GM23338 (cell line): ENCODE results near the gene PNPO. TPM values are rescaled to one million over a fixed set of nuclear protein-coding genes. Genes with fewer than 3 reads are reported as not detected.

Experiments
- ATAC-seq: fragments of 200-7000 bp; cut with Tn5 transposase; 3 replicates; pipeline ENCODE4 v1.9.1; 2020
- DNase-seq: peaks from one replicate; pipeline ENCODE4 v3.0.0-alpha.2; 2015; ENCODE audit warnings: low spot score
- H2AFZ ChIP-seq: fragments of 200-600 bp; sonication (generic); 2 replicates; pipeline ENCODE4 v1.8.0; 2016; ENCODE audit warnings: antibody characterized with exemption, mild to moderate bottlenecking, moderate library complexity
- H3F3A ChIP-seq: fragments of 200-600 bp; sonication (generic); replicated peaks from 2 replicates; pipeline ENCODE4 v1.8.0; 2017; ENCODE audit warnings: antibody characterized with exemption, mixed run types, low read depth
- H3K27ac ChIP-seq: fragments of 200-600 bp; sonication (generic); 2 replicates; pipeline ENCODE4 v1.6.1; 2016; ENCODE audit warnings: low read depth
- H3K27me3 ChIP-seq: fragments of 200-600 bp; sonication (generic); 2 replicates; pipeline ENCODE4 v1.8.0; 2016; ENCODE audit warnings: mild to moderate bottlenecking, mixed run types, moderate library complexity; ENCODE audit not compliant: insufficient read depth
- H3K36me3 ChIP-seq: fragments of 200-600 bp; sonication (generic); 2 replicates; pipeline ENCODE4 v1.8.0; 2016; ENCODE audit warnings: mild to moderate bottlenecking; ENCODE audit not compliant: insufficient read depth
- H3K4me1 ChIP-seq: fragments of 200-600 bp; sonication (generic); 2 replicates; pipeline ENCODE4 v1.8.0; 2016; ENCODE audit warnings: mild to moderate bottlenecking, moderate library complexity; ENCODE audit not compliant: insufficient read depth
- H3K4me2 ChIP-seq: fragments of 200-600 bp; sonication (generic); 2 replicates; pipeline ENCODE4 v1.7.1; 2017; ENCODE audit warnings: mixed run types
- H3K4me3 ChIP-seq: fragments of 200-600 bp; sonication (generic); 2 replicates; pipeline ENCODE4 v1.6.1; 2016; ENCODE audit warnings: mixed run types
- H3K79me2 ChIP-seq: fragments of 200-600 bp; sonication (generic); replicated peaks from 2 replicates; pipeline ENCODE4 v1.8.0; 2017; ENCODE audit warnings: mild to moderate bottlenecking; ENCODE audit not compliant: insufficient read depth
- H3K9me2 ChIP-seq: fragments of 200-600 bp; sonication (generic); 2 replicates; pipeline ENCODE4 v1.8.0; 2017; ENCODE audit not compliant: insufficient read depth
- H4K20me1 ChIP-seq: fragments of 200-600 bp; sonication (generic); replicated peaks from 2 replicates; pipeline ENCODE4 v1.8.0; 2017; ENCODE audit warnings: mild to moderate bottlenecking; ENCODE audit not compliant: insufficient read depth
- H3K27ac Mint-ChIP-seq: 2 replicates; pipeline ENCODE4 v1.8.0; 2020; ENCODE audit warnings: inconsistent platforms, mild to moderate bottlenecking, moderate library complexity, mixed read lengths
- H3K27me3 Mint-ChIP-seq: 3 replicates; pipeline ENCODE4 v1.8.0; 2022; ENCODE audit warnings: low read depth, mild to moderate bottlenecking, moderate library complexity, mixed read lengths, inconsistent platforms; ENCODE audit not compliant: insufficient read depth, poor library complexity
- H3K36me3 Mint-ChIP-seq: 3 replicates; pipeline ENCODE4 v1.8.0; 2021; ENCODE audit warnings: low read depth, mild to moderate bottlenecking, inconsistent platforms, moderate library complexity, mixed read lengths
- H3K4me1 Mint-ChIP-seq: 3 replicates; pipeline ENCODE4 v1.8.0; 2020; ENCODE audit warnings: mild to moderate bottlenecking, inconsistent platforms, mixed read lengths
- H3K4me3 Mint-ChIP-seq: 3 replicates; pipeline ENCODE4 v1.8.0; 2021; ENCODE audit warnings: moderate library complexity, mild to moderate bottlenecking, inconsistent platforms, mixed read lengths
- H3K9me3 Mint-ChIP-seq: 3 replicates; pipeline ENCODE4 v1.8.0; 2020; ENCODE audit warnings: moderate library complexity, mild to moderate bottlenecking, inconsistent platforms, mixed read lengths
- CREB1 ChIP-seq: fragments of 250-450 bp; sonication (Bioruptor Pico); IDR thresholded peaks from 2 replicates; pipeline ENCODE4 v1.5.0; 2020; ENCODE audit warnings: low read depth, mild to moderate bottlenecking, moderate library complexity
- ETS1 ChIP-seq: IDR thresholded peaks from 2 replicates; pipeline ENCODE4 v1.6.1; 2016; ENCODE audit warnings: antibody characterized with exemption
- EZH2 ChIP-seq: fragments of 200-600 bp; sonication (generic); IDR thresholded peaks from one replicate; pipeline ENCODE4 v1.8.0; 2017; ENCODE audit warnings: antibody characterized with exemption, mild to moderate bottlenecking, low read depth; ENCODE audit not compliant: unreplicated experiment
- EZH2phosphoT487 ChIP-seq: fragments of 200-600 bp; sonication (generic); IDR thresholded peaks from one replicate; pipeline ENCODE4 v1.8.1; 2018; ENCODE audit warnings: antibody characterized with exemption; ENCODE audit not compliant: unreplicated experiment
- JUNB ChIP-seq: IDR thresholded peaks from one replicate; pipeline ENCODE4 v1.6.1; 2016; ENCODE audit warnings: antibody characterized with exemption; ENCODE audit not compliant: unreplicated experiment
- NANOG ChIP-seq: IDR thresholded peaks from 2 replicates; pipeline ENCODE4 v1.6.1; 2016; ENCODE audit warnings: antibody characterized with exemption, borderline replicate concordance
- POLR2AphosphoS5 ChIP-seq: IDR thresholded peaks from 2 replicates; pipeline ENCODE4 v1.6.1; 2016; ENCODE audit warnings: antibody characterized with exemption, low read depth
- REST ChIP-seq: IDR thresholded peaks from one replicate; pipeline ENCODE4 v1.6.1; 2018; ENCODE audit warnings: antibody characterized with exemption; ENCODE audit not compliant: unreplicated experiment
- STAT1 ChIP-seq: IDR thresholded peaks from one replicate; pipeline ENCODE4 v1.6.1; 2016; ENCODE audit warnings: antibody characterized with exemption; ENCODE audit not compliant: unreplicated experiment
- ZNF114 ChIP-seq: fragments of 250-450 bp; sonication (Bioruptor Pico); IDR thresholded peaks from 2 replicates; pipeline ENCODE4 v1.5.0; 2020; ENCODE audit warnings: mild to moderate bottlenecking, moderate library complexity
- ZNF331 ChIP-seq: fragments of 250-450 bp; sonication (Bioruptor Pico); IDR thresholded peaks from 2 replicates; pipeline ENCODE4 v1.5.0; 2020; ENCODE audit warnings: low read depth, mild to moderate bottlenecking, moderate library complexity
- polyA plus RNA-seq: library from polyadenylated mRNA; unstranded; fragments of >200 nt; fragmentation: Nextera tagmentation; extraction: Ambion mirVana; gene quantifications from 2 replicates; pipeline ENCODE4 v1.2.1, GENCODE V29; 2016
- total RNA-seq: library from RNA; depleted of rRNA; stranded (reverse); fragments of >200 nt; shearing (Covaris generic); gene quantifications from 2 replicates; pipeline ENCODE4 v1.2.3, GENCODE V29; 2014
- TF ChIP-seq, protein P1 (sequence below): fragments of 250-450 bp; sonication (Bioruptor Pico); IDR thresholded peaks from 2 replicates; pipeline ENCODE4 v1.5.0; 2020; ENCODE audit warnings: mild to moderate bottlenecking, moderate library complexity
- TF ChIP-seq, protein P2 (sequence below), 2 experiments: fragments of 200-600 bp in 1 of 2; sonication (generic) in 1 of 2; conservative IDR thresholded peaks; 2 replicates each; pipeline versions ENCODE4 v1.5.1 to v1.6.1; 2016 to 2017; ENCODE audit warnings: antibody characterized with exemption in 2 of 2, low read depth in 2 of 2, mild to moderate bottlenecking in 2 of 2, moderate library complexity in 1 of 2

PNPO gene
- total and polyA plus RNA-seq, 2 experiments from 2014 or later, result 5.0 to 12.7 TPM

GRCh38 chr17:47902039-47902744 is 39.2 kb upstream of the PNPO start:
- H3K79me2 ChIP-seq, result peaks cover 27% of the 10 kb centered on the region
- ATAC-seq, result peak; percentile 88
- Mint-ChIP-seq H3K27ac (peak overlapping the region; percentile 11; the same call in 1 of the 2 replicates), H3K27me3 (peaks cover 4% of the 10 kb centered on the region), H3K36me3 (peaks cover 12% of the 10 kb centered on the region), H3K9me3 (no peaks in the 10 kb centered on the region; the same call in 2 of the 3 replicates), H3K4me3 (peak overlapping the region; percentile 45), H3K4me1 (peaks cover 50% of the 10 kb centered on the region)
- peak; percentile 86 for DNase-seq
- no peak overlapping the region for H2AFZ ChIP-seq
- no peaks in the 10 kb centered on the region; the same call in 1 of the 2 replicates for H3F3A ChIP-seq
- no peaks in the 10 kb centered on the region; the same call in 1 of the 2 replicates for H4K20me1 ChIP-seq
- H3K36me3 ChIP-seq, result no peaks in the 10 kb centered on the region
- no peaks in the 10 kb centered on the region for H3K9me2 ChIP-seq
- peaks cover 37% of the 10 kb centered on the region for H3K4me1 ChIP-seq
- peak overlapping the region; percentile 33 for H3K4me3 ChIP-seq
- H3K27ac ChIP-seq, result peak overlapping the region; percentile 55; the same call in 1 of the 2 replicates
- H3K27me3 ChIP-seq, result no peaks in the 10 kb centered on the region
- TF ChIP-seq NANOG (no peak), REST (no peak), ETS1 (no peak), JUNB (no peak), STAT1 (no peak), EZH2 (no peak), ZNF114 (CRISPR knock-in tag) (no peak), POLR2AphosphoS5 (no peak), EZH2phosphoT487 (no peak), CREB1 (no peak), ZNF331 (CRISPR knock-in tag) (no peak)
- TF ChIP-seq, protein P1, sequence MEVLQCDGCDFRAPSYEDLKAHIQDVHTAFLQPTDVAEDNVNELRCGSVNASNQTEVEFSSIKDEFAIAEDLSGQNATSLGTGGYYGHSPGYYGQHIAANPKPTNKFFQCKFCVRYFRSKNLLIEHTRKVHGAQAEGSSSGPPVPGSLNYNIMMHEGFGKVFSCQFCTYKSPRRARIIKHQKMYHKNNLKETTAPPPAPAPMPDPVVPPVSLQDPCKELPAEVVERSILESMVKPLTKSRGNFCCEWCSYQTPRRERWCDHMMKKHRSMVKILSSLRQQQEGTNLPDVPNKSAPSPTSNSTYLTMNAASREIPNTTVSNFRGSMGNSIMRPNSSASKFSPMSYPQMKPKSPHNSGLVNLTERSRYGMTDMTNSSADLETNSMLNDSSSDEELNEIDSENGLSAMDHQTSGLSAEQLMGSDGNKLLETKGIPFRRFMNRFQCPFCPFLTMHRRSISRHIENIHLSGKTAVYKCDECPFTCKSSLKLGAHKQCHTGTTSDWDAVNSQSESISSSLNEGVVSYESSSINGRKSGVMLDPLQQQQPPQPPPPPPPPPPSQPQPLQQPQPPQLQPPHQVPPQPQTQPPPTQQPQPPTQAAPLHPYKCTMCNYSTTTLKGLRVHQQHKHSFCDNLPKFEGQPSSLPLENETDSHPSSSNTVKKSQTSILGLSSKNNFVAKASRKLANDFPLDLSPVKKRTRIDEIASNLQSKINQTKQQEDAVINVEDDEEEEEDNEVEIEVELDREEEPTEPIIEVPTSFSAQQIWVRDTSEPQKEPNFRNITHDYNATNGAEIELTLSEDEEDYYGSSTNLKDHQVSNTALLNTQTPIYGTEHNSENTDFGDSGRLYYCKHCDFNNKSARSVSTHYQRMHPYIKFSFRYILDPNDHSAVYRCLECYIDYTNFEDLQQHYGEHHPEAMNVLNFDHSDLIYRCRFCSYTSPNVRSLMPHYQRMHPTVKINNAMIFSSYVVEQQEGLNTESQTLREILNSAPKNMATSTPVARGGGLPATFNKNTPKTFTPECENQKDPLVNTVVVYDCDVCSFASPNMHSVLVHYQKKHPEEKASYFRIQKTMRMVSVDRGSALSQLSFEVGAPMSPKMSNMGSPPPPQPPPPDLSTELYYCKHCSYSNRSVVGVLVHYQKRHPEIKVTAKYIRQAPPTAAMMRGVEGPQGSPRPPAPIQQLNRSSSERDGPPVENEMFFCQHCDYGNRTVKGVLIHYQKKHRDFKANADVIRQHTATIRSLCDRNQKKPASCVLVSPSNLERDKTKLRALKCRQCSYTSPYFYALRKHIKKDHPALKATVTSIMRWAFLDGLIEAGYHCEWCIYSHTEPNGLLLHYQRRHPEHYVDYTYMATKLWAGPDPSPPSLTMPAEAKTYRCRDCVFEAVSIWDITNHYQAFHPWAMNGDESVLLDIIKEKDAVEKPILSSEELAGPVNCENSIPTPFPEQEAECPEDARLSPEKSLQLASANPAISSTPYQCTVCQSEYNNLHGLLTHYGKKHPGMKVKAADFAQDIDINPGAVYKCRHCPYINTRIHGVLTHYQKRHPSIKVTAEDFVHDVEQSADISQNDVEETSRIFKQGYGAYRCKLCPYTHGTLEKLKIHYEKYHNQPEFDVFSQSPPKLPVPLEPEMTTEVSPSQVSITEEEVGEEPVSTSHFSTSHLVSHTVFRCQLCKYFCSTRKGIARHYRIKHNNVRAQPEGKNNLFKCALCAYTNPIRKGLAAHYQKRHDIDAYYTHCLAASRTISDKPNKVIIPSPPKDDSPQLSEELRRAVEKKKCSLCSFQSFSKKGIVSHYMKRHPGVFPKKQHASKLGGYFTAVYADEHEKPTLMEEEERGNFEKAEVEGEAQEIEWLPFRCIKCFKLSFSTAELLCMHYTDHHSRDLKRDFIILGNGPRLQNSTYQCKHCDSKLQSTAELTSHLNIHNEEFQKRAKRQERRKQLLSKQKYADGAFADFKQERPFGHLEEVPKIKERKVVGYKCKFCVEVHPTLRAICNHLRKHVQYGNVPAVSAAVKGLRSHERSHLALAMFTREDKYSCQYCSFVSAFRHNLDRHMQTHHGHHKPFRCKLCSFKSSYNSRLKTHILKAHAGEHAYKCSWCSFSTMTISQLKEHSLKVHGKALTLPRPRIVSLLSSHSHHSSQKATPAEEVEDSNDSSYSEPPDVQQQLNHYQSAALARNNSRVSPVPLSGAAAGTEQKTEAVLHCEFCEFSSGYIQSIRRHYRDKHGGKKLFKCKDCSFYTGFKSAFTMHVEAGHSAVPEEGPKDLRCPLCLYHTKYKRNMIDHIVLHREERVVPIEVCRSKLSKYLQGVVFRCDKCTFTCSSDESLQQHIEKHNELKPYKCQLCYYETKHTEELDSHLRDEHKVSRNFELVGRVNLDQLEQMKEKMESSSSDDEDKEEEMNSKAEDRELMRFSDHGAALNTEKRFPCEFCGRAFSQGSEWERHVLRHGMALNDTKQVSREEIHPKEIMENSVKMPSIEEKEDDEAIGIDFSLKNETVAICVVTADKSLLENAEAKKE, result no peak
- TF ChIP-seq, protein P2, sequence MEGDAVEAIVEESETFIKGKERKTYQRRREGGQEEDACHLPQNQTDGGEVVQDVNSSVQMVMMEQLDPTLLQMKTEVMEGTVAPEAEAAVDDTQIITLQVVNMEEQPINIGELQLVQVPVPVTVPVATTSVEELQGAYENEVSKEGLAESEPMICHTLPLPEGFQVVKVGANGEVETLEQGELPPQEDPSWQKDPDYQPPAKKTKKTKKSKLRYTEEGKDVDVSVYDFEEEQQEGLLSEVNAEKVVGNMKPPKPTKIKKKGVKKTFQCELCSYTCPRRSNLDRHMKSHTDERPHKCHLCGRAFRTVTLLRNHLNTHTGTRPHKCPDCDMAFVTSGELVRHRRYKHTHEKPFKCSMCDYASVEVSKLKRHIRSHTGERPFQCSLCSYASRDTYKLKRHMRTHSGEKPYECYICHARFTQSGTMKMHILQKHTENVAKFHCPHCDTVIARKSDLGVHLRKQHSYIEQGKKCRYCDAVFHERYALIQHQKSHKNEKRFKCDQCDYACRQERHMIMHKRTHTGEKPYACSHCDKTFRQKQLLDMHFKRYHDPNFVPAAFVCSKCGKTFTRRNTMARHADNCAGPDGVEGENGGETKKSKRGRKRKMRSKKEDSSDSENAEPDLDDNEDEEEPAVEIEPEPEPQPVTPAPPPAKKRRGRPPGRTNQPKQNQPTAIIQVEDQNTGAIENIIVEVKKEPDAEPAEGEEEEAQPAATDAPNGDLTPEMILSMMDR (conservative IDR thresholded peaks at IDR 0.05; ENCODE audit: low read depth in 2 of 2), result no peak
- peak overlapping the region; percentile 68 for H3K4me2 ChIP-seq
